SK-N-SH (cell line): ENCODE data around the gene LMF1. TPM values are rescaled to one million over a fixed set of nuclear protein-coding genes. Genes with fewer than 3 reads are reported as not detected.

Experiments
- CTCF ChIA-PET: fragments of 300-600, 350-600 bp; formaldehyde crosslinking; extraction: SDS; loops from one replicate; lab custom pipeline; 2021; lab: Yijun Ruan, JAX
- POLR2A ChIA-PET: fragments of 350-600 bp; sonication (Branson Sonifier 250); formaldehyde crosslinking; extraction: SDS; loops from one replicate; lab custom pipeline; 2020; ENCODE audit warnings: antibody characterized with exemption, inconsistent platforms; lab: Yijun Ruan, JAX
- DNase-seq: peaks from one replicate; pipeline ENCODE4 v3.0.0; 2012
- H2AFZ ChIP-seq: fragments of 200-600 bp; sonication (generic); 2 replicates; pipeline ENCODE4 v1.8.1; 2016; ENCODE audit warnings: antibody characterized with exemption, mild to moderate bottlenecking, low read depth
- H3F3A ChIP-seq: fragments of 200-600 bp; sonication (generic); replicated peaks from 2 replicates; pipeline ENCODE3; 2016; ENCODE audit warnings: antibody characterized with exemption, mild to moderate bottlenecking; ENCODE audit not compliant: insufficient read depth
- H3K27ac ChIP-seq, 2 experiments: fragments of 200-500 bp in 1 of 2; fragments of 200-600 bp in 1 of 2; sonication (Bioruptor generic) in 1 of 2; sonication (generic), shearing (Covaris generic) in 1 of 2; 2 replicates each; pipeline versions ENCODE4 v1.5.1 to v1.6.1; 2014 to 2016; ENCODE audit warnings: low read depth in 2 of 2, inconsistent platforms in 1 of 2, low read length in 1 of 2, mild to moderate bottlenecking in 1 of 2, mixed read lengths in 1 of 2
- H3K27me3 ChIP-seq: fragments of 200-600 bp; sonication (generic), shearing (Covaris generic); 2 replicates; pipeline ENCODE4 v1.6.1; 2016; ENCODE audit warnings: mixed run types; ENCODE audit not compliant: insufficient read depth
- H3K36me3 ChIP-seq, 2 experiments: fragments of 200-500 bp in 1 of 2; fragments of 200-600 bp in 1 of 2; sonication (Bioruptor generic) in 1 of 2; sonication (generic) in 1 of 2; replicated peaks in 1 of 2; 2 replicates each; pipeline versions ENCODE3 to v1.5.1; 2014 to 2016; ENCODE audit warnings: low read length in 1 of 2, mild to moderate bottlenecking in 1 of 2; ENCODE audit not compliant: insufficient read depth in 2 of 2, control insufficient read depth in 1 of 2
- H3K4me1 ChIP-seq, 2 experiments: fragments of 200-500 bp in 1 of 2; fragments of 200-600 bp in 1 of 2; sonication (Bioruptor generic) in 1 of 2; sonication (generic), shearing (Covaris generic) in 1 of 2; 2 replicates each; pipeline versions ENCODE4 v1.5.1 to v1.6.1; 2014 to 2016; ENCODE audit warnings: low read depth in 1 of 2, low read length in 1 of 2, mixed run types in 1 of 2; ENCODE audit not compliant: insufficient read depth in 2 of 2, control insufficient read depth in 1 of 2
- H3K4me2 ChIP-seq: fragments of 200-600 bp; sonication (generic), shearing (Covaris generic); 2 replicates; pipeline ENCODE4 v1.6.1; 2017; ENCODE audit warnings: mixed run types
- H3K4me3 ChIP-seq, 2 experiments: fragments of 200-500 bp in 1 of 2; fragments of 200-600 bp in 1 of 2; sonication (Bioruptor generic) in 1 of 2; sonication (generic), shearing (Covaris generic) in 1 of 2; 2 replicates each; pipeline versions ENCODE4 v1.5.1 to v1.8.1; 2014 to 2016; ENCODE audit warnings: low read depth in 2 of 2, inconsistent platforms in 1 of 2, low read length in 1 of 2, mild to moderate bottlenecking in 1 of 2, mixed read lengths in 1 of 2, moderate library complexity in 1 of 2
- H3K79me2 ChIP-seq: fragments of 200-600 bp; sonication (generic); 2 replicates; pipeline ENCODE4 v1.8.1; 2017; ENCODE audit warnings: mild to moderate bottlenecking; ENCODE audit not compliant: insufficient read depth
- H3K9ac ChIP-seq: fragments of 200-600 bp; sonication (generic); 2 replicates; pipeline ENCODE4 v1.6.1; 2017; ENCODE audit warnings: mixed run types
- H3K9me2 ChIP-seq: fragments of 200-600 bp; sonication (generic); 2 replicates; pipeline ENCODE4 v1.6.1; 2017; ENCODE audit warnings: mixed run types
- H3K9me3 ChIP-seq: fragments of 200-600 bp; sonication (generic); 2 replicates; pipeline ENCODE4 v1.6.1; 2017; ENCODE audit warnings: mixed run types, mild to moderate bottlenecking, moderate library complexity
- H4K20me1 ChIP-seq: fragments of 200-600 bp; sonication (generic); 2 replicates; pipeline ENCODE4 v1.6.1; 2017; ENCODE audit warnings: mild to moderate bottlenecking, mixed run types; ENCODE audit not compliant: insufficient read depth
- ELF1 ChIP-seq: IDR thresholded peaks from 2 replicates; pipeline ENCODE4 v1.4.0; 2012
- EZH2phosphoT487 ChIP-seq: fragments of 200-600 bp; sonication (generic); IDR thresholded peaks from 2 replicates; pipeline ENCODE4 v1.6.1; 2017; ENCODE audit warnings: low read depth, mixed run types, mild to moderate bottlenecking, antibody characterized with exemption, moderate library complexity, borderline replicate concordance
- GABPA ChIP-seq: IDR thresholded peaks from 2 replicates; pipeline ENCODE4 v1.4.0; 2012; ENCODE audit warnings: low read depth, mild to moderate bottlenecking
- MXI1 ChIP-seq: IDR thresholded peaks from 2 replicates; pipeline ENCODE4 v1.6.1; 2012; ENCODE audit warnings: mild to moderate bottlenecking, low read depth, low read length, improper control_type of control experiment
- POLR2AphosphoS5 ChIP-seq: IDR thresholded peaks from 2 replicates; pipeline ENCODE4 v1.6.1; 2012; ENCODE audit warnings: low read depth, low read length
- RCOR1 ChIP-seq: fragments of 150-350 bp; IDR thresholded peaks from 2 replicates; pipeline ENCODE4 v1.6.1; 2017; ENCODE audit warnings: antibody characterized with exemption, low read length
- TCF12 ChIP-seq: IDR thresholded peaks from 2 replicates; pipeline ENCODE4 v1.4.0; 2012
- WGBS: methylation state at CpG from one replicate; pipeline ENCODE4 v1.1.6; 2017; ENCODE audit warnings: low lambda C conversion rate; 5-methylcytosine and 5-hydroxymethylcytosine counted together
- polyA plus RNA-seq, 3 experiments: library from polyadenylated mRNA; depleted of rRNA; stranded (reverse); fragments of >200 nt; gene quantifications; 2 replicates each; pipeline ENCODE4 v1.2.3, GENCODE V29; 2012
- TF ChIP-seq, protein P1 (sequence below): IDR thresholded peaks from 2 replicates; pipeline ENCODE4 v1.4.0; 2012; ENCODE audit warnings: low read depth, borderline replicate concordance
- TF ChIP-seq, protein P2 (sequence below): IDR thresholded peaks from 2 replicates; pipeline ENCODE4; 2012
- TF ChIP-seq, protein P3 (sequence below): fragments of 200-600 bp; sonication (generic); IDR thresholded peaks from 2 replicates; pipeline ENCODE4 v1.6.1; 2017; ENCODE audit warnings: antibody characterized with exemption, mild to moderate bottlenecking, moderate library complexity
- TF ChIP-seq, protein P4 (sequence below): IDR thresholded peaks from 2 replicates; pipeline ENCODE4 v1.4.0; 2012; ENCODE audit warnings: low read depth, borderline replicate concordance

The LMF1 gene
- polyA plus RNA-seq, 1 of the 3 experiments (the other 2 are of a cell fraction): 5.7 TPM

DNA sequence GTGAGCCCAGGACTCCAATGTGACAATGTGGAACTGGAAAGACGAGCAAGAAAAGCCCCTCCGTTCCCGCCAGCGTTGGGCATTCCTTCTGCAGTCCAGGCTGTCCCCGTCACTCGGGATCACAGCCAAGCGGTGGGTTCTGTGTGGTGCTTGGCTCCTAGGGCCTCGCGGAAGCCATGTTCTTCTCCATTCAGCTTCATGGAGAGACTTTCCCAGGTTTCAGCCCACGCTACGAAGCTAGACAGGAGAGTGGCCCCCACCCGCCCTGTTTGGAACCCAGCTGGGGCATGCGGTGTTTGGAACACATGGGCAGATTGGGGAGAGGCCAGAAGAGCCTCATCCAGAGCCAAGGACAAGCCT is 5.8 kb downstream of the LMF1 start:
- H3K79me2 ChIP-seq: peaks cover 5% of the 10 kb centered on the region; the same call in 1 of the 2 replicates
- H3K9me3 ChIP-seq: no peaks in the 10 kb centered on the region
- no peak overlapping the region for H2AFZ ChIP-seq
- TF ChIP-seq, protein P1, sequence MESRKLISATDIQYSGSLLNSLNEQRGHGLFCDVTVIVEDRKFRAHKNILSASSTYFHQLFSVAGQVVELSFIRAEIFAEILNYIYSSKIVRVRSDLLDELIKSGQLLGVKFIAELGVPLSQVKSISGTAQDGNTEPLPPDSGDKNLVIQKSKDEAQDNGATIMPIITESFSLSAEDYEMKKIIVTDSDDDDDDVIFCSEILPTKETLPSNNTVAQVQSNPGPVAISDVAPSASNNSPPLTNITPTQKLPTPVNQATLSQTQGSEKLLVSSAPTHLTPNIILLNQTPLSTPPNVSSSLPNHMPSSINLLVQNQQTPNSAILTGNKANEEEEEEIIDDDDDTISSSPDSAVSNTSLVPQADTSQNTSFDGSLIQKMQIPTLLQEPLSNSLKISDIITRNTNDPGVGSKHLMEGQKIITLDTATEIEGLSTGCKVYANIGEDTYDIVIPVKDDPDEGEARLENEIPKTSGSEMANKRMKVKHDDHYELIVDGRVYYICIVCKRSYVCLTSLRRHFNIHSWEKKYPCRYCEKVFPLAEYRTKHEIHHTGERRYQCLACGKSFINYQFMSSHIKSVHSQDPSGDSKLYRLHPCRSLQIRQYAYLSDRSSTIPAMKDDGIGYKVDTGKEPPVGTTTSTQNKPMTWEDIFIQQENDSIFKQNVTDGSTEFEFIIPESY: no peak
- TF ChIP-seq EZH2phosphoT487 (no peak), POLR2AphosphoS5 (no peak), TCF12 (no peak), ELF1 (no peak), MXI1 (no peak), RCOR1 (no peak), GABPA (no peak)
- TF ChIP-seq, protein P2, sequence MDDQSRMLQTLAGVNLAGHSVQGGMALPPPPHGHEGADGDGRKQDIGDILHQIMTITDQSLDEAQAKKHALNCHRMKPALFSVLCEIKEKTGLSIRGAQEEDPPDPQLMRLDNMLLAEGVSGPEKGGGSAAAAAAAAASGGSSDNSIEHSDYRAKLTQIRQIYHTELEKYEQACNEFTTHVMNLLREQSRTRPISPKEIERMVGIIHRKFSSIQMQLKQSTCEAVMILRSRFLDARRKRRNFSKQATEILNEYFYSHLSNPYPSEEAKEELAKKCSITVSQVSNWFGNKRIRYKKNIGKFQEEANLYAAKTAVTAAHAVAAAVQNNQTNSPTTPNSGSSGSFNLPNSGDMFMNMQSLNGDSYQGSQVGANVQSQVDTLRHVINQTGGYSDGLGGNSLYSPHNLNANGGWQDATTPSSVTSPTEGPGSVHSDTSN: no peak
- TF ChIP-seq, protein P3, sequence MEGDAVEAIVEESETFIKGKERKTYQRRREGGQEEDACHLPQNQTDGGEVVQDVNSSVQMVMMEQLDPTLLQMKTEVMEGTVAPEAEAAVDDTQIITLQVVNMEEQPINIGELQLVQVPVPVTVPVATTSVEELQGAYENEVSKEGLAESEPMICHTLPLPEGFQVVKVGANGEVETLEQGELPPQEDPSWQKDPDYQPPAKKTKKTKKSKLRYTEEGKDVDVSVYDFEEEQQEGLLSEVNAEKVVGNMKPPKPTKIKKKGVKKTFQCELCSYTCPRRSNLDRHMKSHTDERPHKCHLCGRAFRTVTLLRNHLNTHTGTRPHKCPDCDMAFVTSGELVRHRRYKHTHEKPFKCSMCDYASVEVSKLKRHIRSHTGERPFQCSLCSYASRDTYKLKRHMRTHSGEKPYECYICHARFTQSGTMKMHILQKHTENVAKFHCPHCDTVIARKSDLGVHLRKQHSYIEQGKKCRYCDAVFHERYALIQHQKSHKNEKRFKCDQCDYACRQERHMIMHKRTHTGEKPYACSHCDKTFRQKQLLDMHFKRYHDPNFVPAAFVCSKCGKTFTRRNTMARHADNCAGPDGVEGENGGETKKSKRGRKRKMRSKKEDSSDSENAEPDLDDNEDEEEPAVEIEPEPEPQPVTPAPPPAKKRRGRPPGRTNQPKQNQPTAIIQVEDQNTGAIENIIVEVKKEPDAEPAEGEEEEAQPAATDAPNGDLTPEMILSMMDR: no peak
- TF ChIP-seq, protein P4, sequence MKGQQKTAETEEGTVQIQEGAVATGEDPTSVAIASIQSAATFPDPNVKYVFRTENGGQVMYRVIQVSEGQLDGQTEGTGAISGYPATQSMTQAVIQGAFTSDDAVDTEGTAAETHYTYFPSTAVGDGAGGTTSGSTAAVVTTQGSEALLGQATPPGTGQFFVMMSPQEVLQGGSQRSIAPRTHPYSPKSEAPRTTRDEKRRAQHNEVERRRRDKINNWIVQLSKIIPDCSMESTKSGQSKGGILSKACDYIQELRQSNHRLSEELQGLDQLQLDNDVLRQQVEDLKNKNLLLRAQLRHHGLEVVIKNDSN: no peak
- 95% methylated on average over 12 of the region's 13 CpGs for WGBS
- POLR2A ChIA-PET: no interaction called here
- H3K4me1 ChIP-seq: peaks cover 6 to 8% of the 10 kb centered on the region in 2 experiments; a peak in 2 of 4 replicates
- no peaks in the 10 kb centered on the region for H4K20me1 ChIP-seq
- no peaks in the 10 kb centered on the region for H3K9me2 ChIP-seq
- CTCF ChIA-PET: interaction anchor here (2.1 kb wide), 1 partner anchor 91 kb away, joined by 7 read pairs; no protein-coding TSS in a partner anchor
- H3K9ac ChIP-seq: no peak overlapping the region
- no peak overlapping the region for H3K4me2 ChIP-seq
- no peak overlapping the region for H3K27ac ChIP-seq
- no peak for DNase-seq
- no peaks in the 10 kb centered on the region for H3F3A ChIP-seq
- peaks cover 5 to 11% of the 10 kb centered on the region in 2 experiments for H3K36me3 ChIP-seq
- no peaks in the 10 kb centered on the region for H3K27me3 ChIP-seq
- H3K4me3 ChIP-seq: no peak overlapping the region
